NCI-H1092 treated with DMSO at 0.1 percent for 48 hours (cell line): ENCODE results near the gene EVI5.

Source experiments
- DNase-seq: peaks from one replicate; lab custom pipeline; 2025; lab: John Stamatoyannopoulos, UW

EVI5 gene

GRCh38 chr1:92784639-92785500 lies at the start of gene EVI5:
Gene EVI5, minus strand, starts transcription at chr1:92785108. Its CDS starts 48,562 bp downstream, at chr1:92736546.
- DNase-seq: peak; percentile 95

- DNase-seq: no peak
Observed at GRCh38 chr1:92834617-92835016, 49.7 kb upstream of the EVI5 start.

GRCh38 chr1:92833840-92834239 lies 48.9 kb upstream of the EVI5 start:
- no peak for DNase-seq

GRCh38 chr1:92832537-92833114 lies 47.7 kb upstream of the EVI5 start:
- no peak for DNase-seq

- peak; percentile 98 for DNase-seq
Observed at GRCh38 chr1:92831762-92832536, 47.0 kb upstream of the EVI5 start, which contains the start of gene RPL5. Gene RPL5, plus strand, starts transcription at chr1:92832040. Its CDS starts 75 bp downstream, at chr1:92832115.

- no peak for DNase-seq
Observed at GRCh38 chr1:92831368-92831761, 46.5 kb upstream of the EVI5 start.

- DNase-seq: no peak
Observed at GRCh38 chr1:92826792-92827191, 41.9 kb upstream of the EVI5 start.

- no peak for DNase-seq
Observed at GRCh38 chr1:92822879-92823278, 38.0 kb upstream of the EVI5 start.

- no peak for DNase-seq
Observed at GRCh38 chr1:92820551-92820950, 35.6 kb upstream of the EVI5 start.

- no peak for DNase-seq
Observed at GRCh38 chr1:92820024-92820423, 35.1 kb upstream of the EVI5 start.

GRCh38 chr1:92817986-92818764 lies 33.3 kb upstream of the EVI5 start:
- peak; percentile 3 for DNase-seq

- DNase-seq: no peak
Observed at GRCh38 chr1:92817137-92817697, 32.3 kb upstream of the EVI5 start.

- no peak for DNase-seq
Observed at GRCh38 chr1:92816732-92817131, 31.8 kb upstream of the EVI5 start.

GRCh38 chr1:92808381-92808780 lies 23.5 kb upstream of the EVI5 start:
- no peak for DNase-seq

- DNase-seq: no peak
Observed at GRCh38 chr1:92805216-92805615, 20.3 kb upstream of the EVI5 start.

- DNase-seq: no peak
Observed at GRCh38 chr1:92804721-92805201, 19.9 kb upstream of the EVI5 start.

GRCh38 chr1:92803140-92803887 lies 18.4 kb upstream of the EVI5 start:
- DNase-seq: no peak

- no peak for DNase-seq
Observed at GRCh38 chr1:92797961-92798360, 13.1 kb upstream of the EVI5 start.

- no peak for DNase-seq
Observed at GRCh38 chr1:92797297-92797696, 12.4 kb upstream of the EVI5 start.

GRCh38 chr1:92795166-92795565 lies 10.3 kb upstream of the EVI5 start:
- DNase-seq: no peak

GRCh38 chr1:92792340-92792782 lies 7.5 kb upstream of the EVI5 start:
- no peak for DNase-seq
